ENCODE data around the gene KRT83. TPM values are rescaled to one million over a fixed set of nuclear protein-coding genes. Genes with fewer than 3 reads are reported as not detected.

KRT83 gene
- total RNA-seq, 1 donor from 2014 or later = not detected

- no peaks in the 10 kb centered on the region for H3K36me3 Mint-ChIP-seq
- no peaks in the 10 kb centered on the region for H3K9me3 Mint-ChIP-seq
- DNase-seq (ENCODE audit: extremely low spot score, unreplicated experiment) = no peak
- H3K4me3 Mint-ChIP-seq = no peak overlapping the region
- TF ChIP-seq CTCF (conservative IDR thresholded peaks at IDR 0.05) = no peak
- H3K27me3 Mint-ChIP-seq = peaks cover 16% of the 10 kb centered on the region
- peaks cover 10% of the 10 kb centered on the region for H3K4me1 Mint-ChIP-seq (ENCODE audit: unreplicated experiment)
- H3K27ac Mint-ChIP-seq = no peak overlapping the region
These were observed 35.8 kb upstream of the KRT83 start for GRCh38 chr12:52356762-52357580.

- Mint-ChIP-seq H3K27me3 (peaks cover 16% of the 10 kb centered on the region), H3K9me3 (no peaks in the 10 kb centered on the region), H3K4me3 (no peak overlapping the region), H3K36me3 (no peaks in the 10 kb centered on the region), H3K27ac (no peak overlapping the region), H3K4me1 (ENCODE audit: unreplicated experiment) (peaks cover 10% of the 10 kb centered on the region)
- no peak for TF ChIP-seq CTCF (conservative IDR thresholded peaks at IDR 0.05)
- no peak for DNase-seq (ENCODE audit: extremely low spot score, unreplicated experiment)
These were observed 35.0 kb upstream of the KRT83 start for GRCh38 chr12:52356031-52356761.

- Mint-ChIP-seq H3K27me3 (peaks cover 21% of the 10 kb centered on the region), H3K36me3 (no peaks in the 10 kb centered on the region), H3K4me1 (ENCODE audit: unreplicated experiment) (peaks cover 10% of the 10 kb centered on the region), H3K27ac (no peak overlapping the region), H3K9me3 (no peaks in the 10 kb centered on the region), H3K4me3 (no peak overlapping the region)
- no peak for DNase-seq (ENCODE audit: extremely low spot score, unreplicated experiment)
- no peak for TF ChIP-seq CTCF (conservative IDR thresholded peaks at IDR 0.05)
These were observed 34.0 kb upstream of the KRT83 start for GRCh38 chr12:52355176-52355575.

- no peak for TF ChIP-seq CTCF (conservative IDR thresholded peaks at IDR 0.05)
- no peak for DNase-seq (ENCODE audit: extremely low spot score, unreplicated experiment)
- Mint-ChIP-seq H3K4me1 (ENCODE audit: unreplicated experiment) (peaks cover 10% of the 10 kb centered on the region), H3K27ac (no peak overlapping the region), H3K4me3 (no peak overlapping the region), H3K9me3 (no peaks in the 10 kb centered on the region), H3K36me3 (no peaks in the 10 kb centered on the region), H3K27me3 (peaks cover 21% of the 10 kb centered on the region)
These were observed 33.0 kb upstream of the KRT83 start for GRCh38 chr12:52354200-52354599.

GRCh38 chr12:52353766-52354165, 32.6 kb upstream of the KRT83 start:
- Mint-ChIP-seq H3K36me3 (no peaks in the 10 kb centered on the region), H3K4me1 (ENCODE audit: unreplicated experiment) (peaks cover 10% of the 10 kb centered on the region), H3K27me3 (peaks cover 21% of the 10 kb centered on the region), H3K9me3 (no peaks in the 10 kb centered on the region), H3K4me3 (no peak overlapping the region), H3K27ac (no peak overlapping the region)
- no peak for DNase-seq (ENCODE audit: extremely low spot score, unreplicated experiment)
- no peak for TF ChIP-seq CTCF (conservative IDR thresholded peaks at IDR 0.05)
